Colonic mucosa (tissue), 4 donors: ENCODE measurements around the gene TBXA2R. TPM values are rescaled to one million over a fixed set of nuclear protein-coding genes. Genes with fewer than 3 reads are reported as not detected.

Source experiments
- DNase-seq: peaks from one replicate; pipeline ENCODE4 v3.0.0-alpha.2; 2020
- H3K27ac ChIP-seq: fragments of 200-600 bp; one replicate; pipeline ENCODE4 v1.8.0; 2021
- H3K27me3 ChIP-seq: fragments of 200-600 bp; one replicate; pipeline ENCODE4 v1.8.0; 2021
- H3K36me3 ChIP-seq: fragments of 200-600 bp; one replicate; pipeline ENCODE4 v1.8.0; 2021
- H3K4me1 ChIP-seq: fragments of 200-600 bp; one replicate; pipeline ENCODE4 v1.8.0; 2021; ENCODE audit warnings: mild to moderate bottlenecking
- H3K4me3 ChIP-seq: fragments of 200-600 bp; one replicate; pipeline ENCODE4 v1.8.0; 2021
- H3K9ac ChIP-seq, 2 donors: one replicate each; pipeline ENCODE4 v1.7.0; 2013; ENCODE audit warnings: control low read depth in 2 of 2, low read depth in 2 of 2, low read length in 2 of 2
- H3K9me3 ChIP-seq: fragments of 200-600 bp; one replicate; pipeline ENCODE4 v1.8.0; 2021
- intact Hi-C: fragments of 100-400 bp; cut with DNase I; formaldehyde crosslinking; loops from one replicate; pipeline ENCODE4 v1.14.1; 2022
- total RNA-seq, 2 donors: library from RNA; stranded (reverse); fragmentation: NEBNext Ultra II Directional in 1 of 2; extraction: Animal tissue kit (Norgen Biotek cat#: 25700) in 1 of 2; gene quantifications; one replicate each; pipeline ENCODE4 v1.2.1, GENCODE V29; 2021
- TF ChIP-seq, protein P1 (sequence below): fragments of 200-600 bp; IDR thresholded peaks from one replicate; pipeline ENCODE4 v1.8.0; 2022; ENCODE audit warnings: antibody characterized with exemption, mild to moderate bottlenecking
- donor health status: healthy.
- donor health status: DM: no; HTN: no; CAD: no.
- donor health status: DM: no; HTN: no; CAD: no.

The TBXA2R gene
- total RNA-seq, 2 donors from 2014 or later, result 1.5 to 1.7 TPM

DNA sequence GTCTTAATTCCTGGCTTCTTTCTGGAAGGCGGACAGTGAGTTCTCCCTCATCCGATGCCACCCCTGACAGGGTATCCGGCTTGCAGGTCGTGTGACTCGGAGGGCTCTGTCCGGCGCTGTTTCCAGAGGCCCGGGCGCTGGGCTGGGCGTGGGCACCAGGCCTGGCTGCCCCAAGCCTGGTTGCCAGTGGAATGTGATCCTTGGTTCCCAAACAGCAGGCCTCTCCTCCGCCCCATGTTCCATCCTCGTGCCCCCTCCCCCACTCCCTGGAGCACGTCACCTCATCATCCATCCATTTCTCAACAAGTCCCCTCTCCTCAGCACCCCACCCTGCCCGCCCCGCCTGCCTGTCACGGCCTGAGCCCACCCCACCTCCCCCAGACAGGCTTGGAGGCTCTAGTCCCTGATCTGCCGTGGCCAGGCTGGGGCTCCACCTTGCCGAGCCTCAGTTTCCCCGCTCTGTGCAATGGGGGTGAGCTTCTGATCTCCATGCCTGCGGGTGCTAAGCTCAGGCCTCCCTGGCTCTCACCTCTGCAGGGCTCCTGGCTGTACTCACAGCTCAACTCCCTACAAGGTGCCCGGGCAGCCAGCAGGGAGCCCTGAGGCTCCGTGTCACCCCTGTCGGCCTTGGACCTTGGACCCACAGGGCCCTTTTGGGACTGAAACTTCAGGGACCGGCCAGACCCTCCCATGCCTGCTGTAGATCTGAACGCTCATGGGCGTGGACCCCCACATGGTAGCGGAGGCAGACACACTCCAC lies 2.3 kb downstream of the TBXA2R start:
- Histone ChIP-seq H3K36me3 (no peaks in the 10 kb centered on the region), H3K4me1 (peaks cover 18% of the 10 kb centered on the region), H3K9ac (no peak overlapping the region), H3K4me3 (no peak overlapping the region), H3K27ac (no peak overlapping the region), H3K9me3 (no peaks in the 10 kb centered on the region), H3K27me3 (no peaks in the 10 kb centered on the region)
- TF ChIP-seq, protein P1, sequence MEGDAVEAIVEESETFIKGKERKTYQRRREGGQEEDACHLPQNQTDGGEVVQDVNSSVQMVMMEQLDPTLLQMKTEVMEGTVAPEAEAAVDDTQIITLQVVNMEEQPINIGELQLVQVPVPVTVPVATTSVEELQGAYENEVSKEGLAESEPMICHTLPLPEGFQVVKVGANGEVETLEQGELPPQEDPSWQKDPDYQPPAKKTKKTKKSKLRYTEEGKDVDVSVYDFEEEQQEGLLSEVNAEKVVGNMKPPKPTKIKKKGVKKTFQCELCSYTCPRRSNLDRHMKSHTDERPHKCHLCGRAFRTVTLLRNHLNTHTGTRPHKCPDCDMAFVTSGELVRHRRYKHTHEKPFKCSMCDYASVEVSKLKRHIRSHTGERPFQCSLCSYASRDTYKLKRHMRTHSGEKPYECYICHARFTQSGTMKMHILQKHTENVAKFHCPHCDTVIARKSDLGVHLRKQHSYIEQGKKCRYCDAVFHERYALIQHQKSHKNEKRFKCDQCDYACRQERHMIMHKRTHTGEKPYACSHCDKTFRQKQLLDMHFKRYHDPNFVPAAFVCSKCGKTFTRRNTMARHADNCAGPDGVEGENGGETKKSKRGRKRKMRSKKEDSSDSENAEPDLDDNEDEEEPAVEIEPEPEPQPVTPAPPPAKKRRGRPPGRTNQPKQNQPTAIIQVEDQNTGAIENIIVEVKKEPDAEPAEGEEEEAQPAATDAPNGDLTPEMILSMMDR, result no peak
- no peak for DNase-seq
- intact Hi-C loops, result no loop called here

DNA sequence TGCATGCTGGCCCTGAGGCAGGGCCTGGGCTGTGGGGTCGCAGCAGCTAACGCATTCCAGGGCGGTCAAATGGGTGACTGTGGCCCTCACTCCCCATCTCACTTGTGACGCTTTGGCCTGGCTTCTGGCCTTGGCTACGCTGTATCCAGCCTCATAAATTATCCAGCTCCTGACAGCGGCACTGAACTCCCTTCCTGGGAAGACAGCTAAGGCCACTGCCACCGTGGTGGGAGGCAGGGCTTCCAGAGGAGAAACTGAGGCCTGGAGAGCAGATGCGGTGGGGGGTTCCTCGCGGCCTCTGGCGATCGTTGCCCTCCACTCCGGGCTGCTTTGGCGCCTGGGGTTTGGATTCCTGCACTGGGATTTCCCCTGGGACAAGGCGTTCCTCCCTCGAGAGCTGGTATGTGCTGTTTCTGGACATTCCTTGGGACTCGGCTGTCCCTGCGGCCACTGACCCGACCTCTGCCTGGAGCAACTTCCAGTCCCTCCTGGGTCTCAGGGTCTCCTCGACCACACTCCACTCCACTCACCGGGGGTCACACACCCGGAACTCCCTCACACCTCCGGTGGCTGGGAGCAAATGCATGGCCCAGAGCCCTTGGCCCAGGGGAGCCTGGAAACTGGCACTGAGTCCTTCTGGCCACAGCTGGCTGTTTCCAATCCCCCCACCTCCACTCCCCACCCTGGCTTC lies 3.4 kb downstream of the TBXA2R start:
- Histone ChIP-seq H3K4me1 (peaks cover 18% of the 10 kb centered on the region), H3K27me3 (no peaks in the 10 kb centered on the region), H3K9me3 (no peaks in the 10 kb centered on the region), H3K4me3 (no peak overlapping the region), H3K27ac (no peak overlapping the region), H3K36me3 (no peaks in the 10 kb centered on the region), H3K9ac (peak overlapping the region in 1 of 2 donors; percentile 34)
- DNase-seq, result no peak
- intact Hi-C loops, result no loop called here
- TF ChIP-seq, protein P1, result no peak

DNA sequence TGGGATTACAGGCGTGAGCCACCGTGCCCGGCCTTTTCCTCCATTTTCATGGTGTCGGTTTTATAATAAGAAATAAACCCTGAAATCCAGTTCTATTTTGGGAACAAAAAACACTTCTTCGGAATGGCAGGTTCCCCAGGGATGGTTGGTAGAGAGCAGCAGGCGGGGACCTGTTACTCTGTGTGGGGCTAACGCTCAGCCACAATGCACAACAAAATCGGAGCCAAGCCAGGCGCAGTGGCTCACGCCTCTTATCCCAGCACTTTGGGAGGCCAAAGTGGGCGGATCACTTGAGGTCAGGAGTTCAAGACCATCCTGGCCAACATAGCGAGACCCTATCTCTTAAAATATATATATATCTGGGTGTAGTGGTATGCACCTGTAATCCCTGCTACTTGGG lies 5.7 kb downstream of the TBXA2R start:
- DNase-seq, result no peak
- no peak overlapping the region for H3K4me3 ChIP-seq
- intact Hi-C loops, result no loop called here
- H3K27ac ChIP-seq, result no peak overlapping the region
- no peaks in the 10 kb centered on the region for H3K9me3 ChIP-seq
- peaks cover 3% of the 10 kb centered on the region for H3K4me1 ChIP-seq
- no peaks in the 10 kb centered on the region for H3K36me3 ChIP-seq
- TF ChIP-seq, protein P1, result no peak
- no peak overlapping the region for H3K9ac ChIP-seq
- H3K27me3 ChIP-seq, result no peaks in the 10 kb centered on the region

DNA sequence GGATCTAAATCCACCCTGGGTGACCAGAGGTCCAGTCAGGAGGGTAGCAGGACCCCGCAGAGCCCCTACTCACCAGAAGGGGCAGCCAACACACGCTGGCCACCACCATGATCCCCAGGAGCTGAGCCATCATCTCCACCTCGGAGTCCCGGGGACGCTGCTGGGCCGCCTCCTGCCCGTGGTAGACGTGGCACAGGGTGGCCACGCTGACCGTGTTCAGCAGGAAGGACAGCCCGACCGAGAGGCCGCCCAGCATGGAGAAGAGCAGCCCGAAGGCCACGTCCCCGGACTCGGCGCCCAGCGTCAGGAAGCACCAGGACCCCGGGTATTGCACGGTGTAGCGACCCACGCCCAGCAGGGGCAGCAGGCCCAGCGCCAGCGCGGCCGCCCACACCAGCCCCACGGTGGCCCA lies 6.9 kb downstream of the TBXA2R start:
- intact Hi-C loops, result no loop called here
- H3K36me3 ChIP-seq, result no peaks in the 10 kb centered on the region
- DNase-seq, result no peak

DNA sequence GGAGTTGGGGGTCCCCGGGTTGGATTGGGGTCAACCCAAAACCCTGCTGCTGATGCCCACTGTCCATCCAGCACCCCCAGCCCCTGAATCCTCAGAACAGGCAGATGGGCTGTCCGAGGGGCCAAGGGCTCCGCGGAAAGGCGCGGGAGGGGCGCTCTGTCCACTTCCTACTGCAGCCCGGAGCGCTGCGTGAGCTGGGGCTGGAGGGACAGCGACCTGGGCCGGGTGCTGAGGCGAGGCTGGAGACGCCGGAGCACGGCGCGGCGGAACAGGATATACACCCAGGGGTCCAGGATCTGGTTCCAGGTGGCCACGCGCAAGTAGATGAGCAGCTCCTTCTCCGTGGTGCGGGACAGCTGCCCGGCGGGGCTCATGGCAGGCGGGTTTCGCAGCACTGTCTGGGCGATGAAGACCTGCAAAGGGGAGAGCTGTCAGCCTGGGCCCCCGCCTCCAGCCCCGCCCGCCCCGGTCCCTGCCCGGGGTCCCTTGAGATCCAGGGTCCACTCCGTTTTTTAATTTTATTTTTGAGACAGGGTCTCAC lies 11.1 kb downstream of the TBXA2R start:
- Histone ChIP-seq H3K4me1 (no peaks in the 10 kb centered on the region), H3K27me3 (no peaks in the 10 kb centered on the region), H3K9me3 (no peaks in the 10 kb centered on the region), H3K9ac (no peak overlapping the region), H3K27ac (no peak overlapping the region), H3K36me3 (no peaks in the 10 kb centered on the region), H3K4me3 (no peak overlapping the region)
- TF ChIP-seq, protein P1, result no peak
- no peak for DNase-seq
- intact Hi-C loops, result no loop called here

More for the DNA sequence above, 6.9 kb downstream of the TBXA2R start:
- Histone ChIP-seq H3K9ac (no peak overlapping the region), H3K9me3 (no peaks in the 10 kb centered on the region), H3K27me3 (no peaks in the 10 kb centered on the region), H3K4me3 (no peak overlapping the region), H3K27ac (no peak overlapping the region), H3K4me1 (no peaks in the 10 kb centered on the region)
- TF ChIP-seq, protein P1, result no peak
